ENCODE data around the gene SUSD1. TPM values are rescaled to one million over a fixed set of nuclear protein-coding genes. Genes with fewer than 3 reads are reported as not detected.

The SUSD1 gene
- total and polyA plus RNA-seq, 9 of the 15 experiments (the other 6 are each of a cell fraction or from before 2014, with no cell fraction given): 10.9 to 44.4 (median 36.1) TPM

GRCh38 chr9:112081918-112082729 is 93.0 kb downstream of the SUSD1 start (continued):
- TF ChIP-seq SRSF1 (IDR thresholded peaks at IDR 0.05; ENCODE audit: low read depth, low read length): no peak
- TF ChIP-seq RBBP5 (IDR thresholded peaks at IDR 0.05; ENCODE audit: borderline replicate concordance, insufficient read depth, low read length, poor library complexity, severe bottlenecking): no peak
- TF ChIP-seq SMAD4 (CRISPR knock-in tag; conservative IDR thresholded peaks at IDR 0.05): peak; percentile 26; the same call in 1 of the 2 replicates
- peak in 1 of 2 experiments; percentile 82; a peak in 2 of 4 replicates for TF ChIP-seq TRIM24 (IDR thresholded peaks at IDR 0.05)
- TF ChIP-seq KLF6 (CRISPR knock-in tag; IDR thresholded peaks at IDR 0.05; ENCODE audit: borderline replicate concordance): no peak
- no peak for TF ChIP-seq OTX1 (CRISPR knock-in tag; IDR thresholded peaks at IDR 0.05)
- no peak for TF ChIP-seq TCF7 (IDR thresholded peaks at IDR 0.05; ENCODE audit: borderline replicate concordance)
- TF ChIP-seq RBM14 (IDR thresholded peaks at IDR 0.05; ENCODE audit: borderline replicate concordance, insufficient read depth, low read depth, low read length): no peak
- TF ChIP-seq ZBTB49 (CRISPR knock-in tag; IDR thresholded peaks at IDR 0.05; ENCODE audit: borderline replicate concordance): no peak
- no peak for TF ChIP-seq ATF4 (CRISPR knock-in tag; IDR thresholded peaks at IDR 0.05)

All from K562 (cell line).